GM12892 (cell line): Measurements from ENCODE around the gene TBC1D23.

Source experiments
- POLR2A ChIP-seq: IDR thresholded peaks from 2 replicates; pipeline ENCODE4 v1.6.1; 2011; ENCODE audit warnings: low read depth, low read length, control low read depth
- POLR2AphosphoS5 ChIP-seq: IDR thresholded peaks from 2 replicates; pipeline ENCODE4 v1.6.1; 2011; ENCODE audit warnings: low read depth, low read length, control low read depth

- TF ChIP-seq POLR2A = no peak
- TF ChIP-seq POLR2AphosphoS5 = no peak
These were observed 72.3 kb downstream of the TBC1D23 start for GRCh38 chr3:100333051-100333450.
